HCT116 (cell line): ENCODE results near the gene TBL1X. TPM values are rescaled to one million over a fixed set of nuclear protein-coding genes. Genes with fewer than 3 reads are reported as not detected.

Experiments
- ATAC-seq: fragments of 200-7000 bp; cut with Tn5 transposase; 2 replicates; pipeline ENCODE4 v1.9.1; 2020; ENCODE audit warnings: mild to moderate bottlenecking, moderate library complexity
- BruUV-seq: library from RNA; stranded (reverse); fragments of 400-500 nt; replicated peaks from 2 replicates; lab custom pipeline; 2021; lab: Mats Ljungman, UMichigan
- CTCF ChIA-PET: fragments of 300-600 bp; sonication (Branson Sonifier 250); formaldehyde crosslinking; loops from one replicate; lab custom pipeline; 2021; ENCODE audit warnings: antibody characterized with exemption; lab: Charles Lee
- POLR2A ChIA-PET: fragments of 300-600, 350-600 bp; sonication (Branson Sonifier 250); formaldehyde crosslinking; loops from one replicate; lab custom pipeline; 2021; ENCODE audit warnings: antibody characterized with exemption; lab: Charles Lee
- RAD21 ChIA-PET, 2 experiments: fragments of 300-600 bp; sonication (Branson Sonifier 250); formaldehyde crosslinking; loops; one replicate each; lab custom pipeline; 2023; ENCODE audit warnings: low total read pairs in 2 of 2; ENCODE audit not compliant: uncharacterized antibody in 2 of 2, unreplicated experiment in 2 of 2, low non-redundant PET in 1 of 2; lab: Charles Lee
- DNase-seq: peaks from one replicate; pipeline ENCODE4 v3.0.0-alpha.2; 2010; ENCODE audit warnings: low read depth, low spot score
- H2AFZ ChIP-seq: fragments of 200-600 bp; shearing (Covaris generic), sonication (generic); 2 replicates; pipeline ENCODE4 v1.6.1; 2017; ENCODE audit warnings: low read depth, mixed run types, mixed read lengths, antibody characterized with exemption, low read length; ENCODE audit not compliant: poor library complexity, severe bottlenecking
- H3K27ac ChIP-seq: 2 replicates; pipeline ENCODE4 v1.5.1; 2012; ENCODE audit warnings: low read depth, low read length
- H3K27me3 ChIP-seq: fragments of 200-600 bp; sonication (generic); 2 replicates; pipeline ENCODE4 v1.6.1; 2016; ENCODE audit warnings: mixed run types, low read length, mixed read lengths; ENCODE audit not compliant: insufficient read depth
- H3K36me3 ChIP-seq, 2 experiments: fragments of 200-500 bp in 1 of 2; fragments of 200-600 bp in 1 of 2; sonication (Bioruptor generic) in 1 of 2; sonication (generic) in 1 of 2; 2 replicates each; pipeline versions ENCODE4 v1.5.1 to v1.6.1; 2014 to 2016; ENCODE audit warnings: low read length in 2 of 2, inconsistent platforms in 1 of 2, mixed read lengths in 1 of 2, mixed run types in 1 of 2; ENCODE audit not compliant: insufficient read depth in 2 of 2, control insufficient read depth in 1 of 2
- H3K4me1 ChIP-seq, 2 experiments: fragments of 200-600 bp in 1 of 2; sonication (generic) in 1 of 2; 2 replicates each; pipeline versions ENCODE4 v1.5.1 to v1.6.1; 2012 to 2017; ENCODE audit warnings: low read length in 2 of 2, inconsistent platforms in 1 of 2, mild to moderate bottlenecking in 1 of 2, mixed read lengths in 1 of 2, mixed run types in 1 of 2, moderate library complexity in 1 of 2; ENCODE audit not compliant: insufficient read depth in 2 of 2, control insufficient read depth in 1 of 2
- H3K4me2 ChIP-seq: fragments of 200-600 bp; sonication (generic); 2 replicates; pipeline ENCODE4 v1.6.1; 2017; ENCODE audit warnings: mixed run types, low read length, mixed read lengths
- H3K4me3 ChIP-seq, 2 experiments: fragments of 200-600 bp in 1 of 2; sonication (generic) in 1 of 2; replicated peaks in 1 of 2; 2 replicates each; pipeline ENCODE4 v1.5.1; 2011 to 2016; ENCODE audit warnings: low read length in 2 of 2, control low read depth in 1 of 2, low read depth in 1 of 2, mild to moderate bottlenecking in 1 of 2, mixed read lengths in 1 of 2, mixed run types in 1 of 2
- H3K79me2 ChIP-seq: fragments of 200-600 bp; sonication (generic); 2 replicates; pipeline ENCODE4 v1.6.1; 2017; ENCODE audit warnings: mild to moderate bottlenecking, mixed run types, low read length, moderate library complexity, mixed read lengths; ENCODE audit not compliant: insufficient read depth
- H3K9ac ChIP-seq: fragments of 200-600 bp; sonication (generic); 2 replicates; pipeline ENCODE4 v1.6.1; 2016; ENCODE audit warnings: low read length, mixed read lengths
- H3K9me2 ChIP-seq: fragments of 200-600 bp; sonication (generic), shearing (Covaris generic); 2 replicates; pipeline ENCODE4 v1.6.1; 2017; ENCODE audit warnings: mixed run types, mild to moderate bottlenecking, moderate library complexity; ENCODE audit not compliant: insufficient read depth
- H3K9me3 ChIP-seq, 2 experiments: fragments of 200-500 bp in 1 of 2; fragments of 200-600 bp in 1 of 2; sonication (Bioruptor generic) in 1 of 2; sonication (generic) in 1 of 2; 2 replicates each; pipeline ENCODE4 v1.6.1; 2014 to 2017; ENCODE audit warnings: low read length in 2 of 2, mixed read lengths in 2 of 2, inconsistent platforms in 1 of 2, low read depth in 1 of 2, mild to moderate bottlenecking in 1 of 2, mixed run types in 1 of 2, moderate library complexity in 1 of 2; ENCODE audit not compliant: control insufficient read depth in 1 of 2, insufficient read depth in 1 of 2
- H4K20me1 ChIP-seq: fragments of 200-600 bp; sonication (generic), shearing (Covaris generic); 2 replicates; pipeline ENCODE4 v1.6.1; 2017; ENCODE audit warnings: mixed run types, mild to moderate bottlenecking, moderate library complexity; ENCODE audit not compliant: insufficient read depth
- CBX3 ChIP-seq: IDR thresholded peaks from 2 replicates; pipeline ENCODE4 v1.6.1; 2012; ENCODE audit warnings: low read depth
- CEBPB ChIP-seq: IDR thresholded peaks from 2 replicates; pipeline ENCODE4 v1.6.1; 2012; ENCODE audit warnings: low read depth
- EGR1 ChIP-seq: IDR thresholded peaks from 2 replicates; pipeline ENCODE4 v1.6.1; 2012; ENCODE audit warnings: low read depth
- ELF1 ChIP-seq: IDR thresholded peaks from 2 replicates; pipeline ENCODE4 v1.6.1; 2012; ENCODE audit warnings: low read depth, borderline replicate concordance
- EZH2 ChIP-seq: fragments of 200-600 bp; sonication (generic); IDR thresholded peaks from 2 replicates; pipeline ENCODE4 v1.6.1; 2017; ENCODE audit warnings: antibody characterized with exemption, mixed run types
- FOSL1 ChIP-seq: IDR thresholded peaks from 2 replicates; pipeline ENCODE4 v1.6.1; 2012; ENCODE audit warnings: low read depth
- JUND ChIP-seq: IDR thresholded peaks from 2 replicates; pipeline ENCODE4 v1.6.1; 2012
- MAX ChIP-seq: IDR thresholded peaks from 2 replicates; pipeline ENCODE4 v1.6.1; 2012
- POLR2A ChIP-seq: IDR thresholded peaks from 2 replicates; pipeline ENCODE4 v1.7.0; 2011; ENCODE audit warnings: borderline replicate concordance; ENCODE audit not compliant: insufficient read depth, insufficient read length; ENCODE audit errors: extremely low read depth
- POLR2AphosphoS5 ChIP-seq: IDR thresholded peaks from 2 replicates; pipeline ENCODE4 v1.6.1; 2011; ENCODE audit warnings: mild to moderate bottlenecking, low read depth, low read length, moderate library complexity
- RAD21 ChIP-seq: IDR thresholded peaks from 2 replicates; pipeline ENCODE4 v1.6.1; 2012; ENCODE audit warnings: low read depth, mild to moderate bottlenecking
- REST ChIP-seq: IDR thresholded peaks from 2 replicates; pipeline ENCODE4 v1.6.1; 2012; ENCODE audit warnings: low read depth
- SIN3A ChIP-seq: IDR thresholded peaks from 2 replicates; pipeline ENCODE4 v1.6.1; 2012; ENCODE audit warnings: low read depth
- YY1 ChIP-seq: IDR thresholded peaks from 2 replicates; pipeline ENCODE4 v1.6.1; 2011; ENCODE audit warnings: low read length, low read depth, moderate library complexity, mild to moderate bottlenecking; ENCODE audit not compliant: insufficient replicate concordance; ENCODE audit errors: extremely low read depth
- ZBTB33 ChIP-seq: IDR thresholded peaks from 2 replicates; pipeline ENCODE4 v1.6.1; 2011; ENCODE audit warnings: mild to moderate bottlenecking, low read length, moderate library complexity; ENCODE audit not compliant: insufficient replicate concordance; ENCODE audit errors: extremely low read depth
- intact Hi-C: fragments of 100-400 bp; cut with micrococcal nuclease; formaldehyde crosslinking; loops from 2 replicates; pipeline ENCODE4 v1.10.0; 2022
- total RNA-seq: library from RNA; stranded (reverse); gene quantifications from one replicate; pipeline ENCODE4 v1.2.1, GENCODE V29; 2021; ENCODE audit not compliant: unreplicated experiment

TBL1X gene
- total RNA-seq, 1 experiment from 2014 or later: 37.8 TPM

GRCh38 chrX:9700555-9700954, 235.7 kb downstream of the TBL1X start:
- intact Hi-C loops: loop anchor here (10.0 kb wide), 1 partner anchor 346 kb away; no protein-coding TSS in a partner anchor
- DNase-seq (no peak), ATAC-seq (no peak)
- no peak overlapping the region for H2AFZ ChIP-seq
- H4K20me1 ChIP-seq: no peaks in the 10 kb centered on the region
- H3K9ac ChIP-seq: no peak overlapping the region
- H3K9me2 ChIP-seq: no peaks in the 10 kb centered on the region
- no peak overlapping the region for H3K4me2 ChIP-seq
- no peak overlapping the region for H3K27ac ChIP-seq
- H3K4me3 ChIP-seq: no peak overlapping the region
- H3K79me2 ChIP-seq: no peaks in the 10 kb centered on the region
- POLR2A ChIA-PET: no interaction called here
- no peaks in the 10 kb centered on the region for H3K9me3 ChIP-seq
- CTCF ChIA-PET: no interaction called here
- no TSS peak for BruUV-seq
- no peaks in the 10 kb centered on the region for H3K36me3 ChIP-seq
- RAD21 ChIA-PET: no interaction called here
- H3K4me1 ChIP-seq: no peaks in the 10 kb centered on the region
- no peak for TF ChIP-seq REST
- no peak for TF ChIP-seq ELF1
- TF ChIP-seq CEBPB: no peak
- no peak for TF ChIP-seq MAX
- no peak for TF ChIP-seq SIN3A
- no peak for TF ChIP-seq EGR1
- no peak for TF ChIP-seq JUND
- TF ChIP-seq CBX3: no peak
- no peak for TF ChIP-seq ZBTB33
- no peak for TF ChIP-seq RAD21
- no peak for TF ChIP-seq EZH2
- TF ChIP-seq FOSL1: no peak
- no peak for TF ChIP-seq YY1
- no peak for TF ChIP-seq POLR2A
- no peak for TF ChIP-seq POLR2AphosphoS5
- no peaks in the 10 kb centered on the region for H3K27me3 ChIP-seq
